NCI-H128 (cell line): ENCODE results near the gene DHRS9.

Experiments used
- DNase-seq: peaks from one replicate; lab custom pipeline; 2025; ENCODE audit not compliant: unreplicated experiment; lab: John Stamatoyannopoulos, UW

The DHRS9 gene

DNA sequence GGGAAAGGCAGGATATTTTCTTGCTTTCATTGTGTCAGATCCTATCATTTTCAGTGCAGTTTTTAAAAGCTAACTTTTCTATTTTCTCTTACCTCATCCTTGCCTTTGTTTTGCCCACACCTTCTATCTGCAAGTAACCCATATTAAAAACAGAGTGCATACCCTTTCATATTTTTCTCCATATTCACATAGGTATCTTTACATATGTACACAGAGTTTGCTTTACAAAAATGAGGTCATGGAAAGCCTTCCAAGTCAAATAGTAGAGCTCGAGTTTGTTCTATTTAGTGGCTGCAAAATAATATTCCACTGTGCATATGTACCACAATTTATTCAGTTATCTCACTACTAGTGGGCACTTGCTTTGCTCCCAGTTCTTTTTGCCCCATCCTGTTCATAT is 3.9 kb upstream of the DHRS9 start:
- no peak for DNase-seq

DNA sequence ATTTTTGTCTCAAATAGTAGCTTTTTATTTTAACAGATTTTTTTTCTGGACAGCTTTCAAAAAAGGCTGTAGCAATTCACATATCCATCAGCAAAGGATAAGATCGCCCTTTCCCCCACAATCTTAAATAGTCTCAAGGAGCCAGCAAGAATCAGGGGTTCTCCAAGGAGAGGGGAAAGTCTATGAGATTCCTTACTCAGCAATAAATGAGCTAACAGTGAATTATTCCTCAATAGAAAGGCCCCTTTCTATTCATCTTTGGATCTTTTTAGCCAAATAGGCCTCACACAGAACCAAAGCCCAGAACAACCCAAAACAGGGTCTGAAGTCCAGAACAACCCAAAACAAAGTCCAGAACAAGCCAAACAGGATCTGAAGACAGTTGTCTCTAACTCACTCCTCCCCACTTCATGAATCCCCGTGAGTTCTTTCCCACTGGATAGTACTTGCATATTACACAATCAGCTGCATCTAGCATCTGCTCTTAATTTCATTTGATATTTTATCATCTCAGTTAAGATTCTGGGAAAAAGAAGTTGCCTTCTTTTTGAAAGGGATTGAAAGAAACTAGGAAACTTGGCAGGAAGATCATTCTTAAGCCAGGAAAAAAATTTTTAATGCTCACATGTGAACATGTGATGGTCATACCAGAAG is 3.4 kb upstream of the DHRS9 start:
- DNase-seq: no peak

GRCh38 chr2:169066897-169067296 is 2.5 kb upstream of the DHRS9 start:
- no peak for DNase-seq

GRCh38 chr2:169069833-169070232 is 470 bp downstream of the DHRS9 start:
- no peak for DNase-seq

- no peak for DNase-seq
Measured at GRCh38 chr2:169071455-169071854, 2.1 kb downstream of the DHRS9 start.

DNA sequence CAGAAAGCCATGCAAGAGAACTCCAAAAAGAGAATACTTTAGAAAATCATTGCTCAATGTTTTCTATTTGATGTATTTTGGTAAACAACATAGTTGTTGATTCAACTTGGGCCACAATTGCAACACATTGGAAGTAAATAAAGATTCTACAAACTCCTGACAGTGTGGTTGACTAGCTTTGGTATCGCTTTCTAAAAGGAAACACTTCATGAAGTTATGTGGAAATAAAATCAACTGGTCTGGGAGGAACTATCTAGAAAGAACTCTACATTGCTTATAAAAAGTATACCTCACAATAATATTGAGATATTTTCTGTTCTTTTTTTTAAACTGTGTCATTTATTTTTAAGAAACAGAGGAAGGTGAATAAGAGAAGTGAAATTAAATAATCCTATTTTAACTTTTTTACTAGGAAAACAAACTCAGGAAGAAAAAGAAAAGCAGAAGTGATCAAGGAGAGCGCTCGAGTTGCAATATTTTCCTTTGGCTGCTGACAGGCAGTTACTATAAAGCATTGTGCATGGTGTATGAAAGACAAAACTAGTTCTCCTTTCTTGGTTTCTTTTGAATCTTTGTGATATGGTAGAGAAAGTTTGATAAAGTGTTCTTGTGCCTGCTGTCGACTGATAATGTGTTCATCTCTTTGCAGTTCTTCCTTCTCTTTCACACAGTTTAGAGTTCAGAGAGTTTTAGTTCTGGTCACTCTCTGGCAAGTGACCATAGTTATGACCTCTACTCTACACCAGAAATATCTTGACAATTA is 3.0 kb downstream of the DHRS9 start:
- no peak for DNase-seq

DNA sequence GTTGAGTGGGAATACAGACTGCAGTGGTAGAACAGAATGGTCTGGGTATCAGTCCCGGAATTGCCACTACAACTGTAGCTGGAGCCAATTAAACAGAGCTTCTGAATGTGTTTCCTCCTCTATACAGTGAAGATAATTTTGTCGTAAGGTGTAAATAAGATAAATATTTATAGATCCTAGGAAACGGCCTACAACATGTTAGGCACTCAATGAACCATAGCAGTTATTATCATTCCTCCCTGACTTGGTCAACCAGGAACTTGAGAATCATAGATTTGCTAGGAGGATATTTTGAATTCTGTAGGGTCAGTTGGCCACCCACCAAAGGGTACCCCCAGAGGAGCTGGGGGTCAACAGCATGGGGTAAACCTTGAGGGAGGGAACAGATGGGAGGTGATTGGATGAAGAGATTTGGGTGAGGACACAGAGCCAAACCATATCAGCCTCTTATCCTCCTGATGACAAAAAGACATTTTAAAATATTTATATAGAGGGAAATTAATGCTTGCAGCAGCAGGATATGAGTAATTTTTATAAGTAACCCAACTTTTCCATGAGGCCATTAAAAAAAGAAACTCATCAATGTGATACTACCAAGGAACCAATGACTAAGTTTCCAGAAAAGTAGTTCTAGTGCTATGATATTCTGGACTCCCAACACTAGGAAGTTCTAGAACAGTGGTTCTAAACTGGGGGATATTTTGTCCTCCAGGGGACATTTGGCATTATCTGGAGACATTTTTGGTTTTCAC is 4.0 kb downstream of the DHRS9 start:
- DNase-seq: no peak

GRCh38 chr2:169073963-169074751 is 4.8 kb downstream of the DHRS9 start:
- DNase-seq: no peak

- no peak for DNase-seq
Measured at GRCh38 chr2:169077674-169078240, 8.4 kb downstream of the DHRS9 start.

GRCh38 chr2:169080250-169081069 is 11.1 kb downstream of the DHRS9 start:
- no peak for DNase-seq

DNA sequence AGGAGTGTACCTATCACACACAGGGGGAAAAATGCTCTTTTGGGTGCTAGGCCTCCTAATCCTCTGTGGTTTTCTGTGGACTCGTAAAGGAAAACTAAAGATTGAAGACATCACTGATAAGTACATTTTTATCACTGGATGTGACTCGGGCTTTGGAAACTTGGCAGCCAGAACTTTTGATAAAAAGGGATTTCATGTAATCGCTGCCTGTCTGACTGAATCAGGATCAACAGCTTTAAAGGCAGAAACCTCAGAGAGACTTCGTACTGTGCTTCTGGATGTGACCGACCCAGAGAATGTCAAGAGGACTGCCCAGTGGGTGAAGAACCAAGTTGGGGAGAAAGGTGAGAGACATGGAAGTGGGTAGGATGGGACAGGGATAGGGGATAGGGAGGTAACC is 12.2 kb downstream of the DHRS9 start:
- no peak for DNase-seq

DNA sequence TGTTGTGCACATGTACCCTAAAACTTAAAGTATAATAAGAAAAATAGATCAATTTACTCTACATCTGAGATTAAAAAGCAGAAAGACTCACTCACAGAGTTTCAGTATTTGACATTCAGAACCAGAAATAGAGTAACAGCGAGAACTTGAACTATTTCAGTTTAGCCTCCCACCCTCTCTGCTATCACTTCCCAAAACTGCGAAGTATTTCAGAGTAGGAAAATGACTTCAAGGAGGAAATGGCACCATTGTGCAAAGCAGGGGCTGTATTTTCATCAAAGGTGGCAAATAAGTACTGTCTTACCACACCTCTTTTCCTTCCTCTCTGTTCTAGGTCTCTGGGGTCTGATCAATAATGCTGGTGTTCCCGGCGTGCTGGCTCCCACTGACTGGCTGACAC is 13.6 kb downstream of the DHRS9 start:
- DNase-seq: no peak

DNA sequence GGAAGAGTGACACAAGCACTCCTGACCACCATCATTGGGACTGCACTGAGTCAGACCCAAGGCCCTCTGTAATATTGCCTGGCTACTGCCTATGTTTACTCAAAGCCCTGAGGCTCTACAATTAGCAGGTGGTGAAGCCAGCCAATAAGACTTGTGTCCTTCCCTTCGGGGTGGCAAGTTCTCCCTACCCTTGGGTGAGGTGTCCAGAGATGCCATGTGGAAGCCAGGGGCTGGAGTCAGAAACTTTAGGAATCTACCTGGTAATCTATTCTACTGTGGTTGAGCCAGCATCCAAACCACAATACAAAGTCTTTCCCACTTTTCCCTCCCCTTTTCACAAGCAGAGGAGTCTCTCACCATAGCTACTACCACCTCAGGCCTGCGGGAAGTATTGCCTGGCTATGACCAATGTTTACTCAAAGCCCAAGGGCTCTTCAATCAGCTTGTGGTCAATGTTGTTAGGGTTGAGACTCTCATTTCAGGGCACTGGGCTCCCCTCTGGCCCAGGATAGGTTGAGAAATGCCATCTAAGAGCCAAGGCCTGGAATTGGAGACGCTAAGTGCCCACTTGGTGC is 17.6 kb downstream of the DHRS9 start:
- no peak for DNase-seq

DNA sequence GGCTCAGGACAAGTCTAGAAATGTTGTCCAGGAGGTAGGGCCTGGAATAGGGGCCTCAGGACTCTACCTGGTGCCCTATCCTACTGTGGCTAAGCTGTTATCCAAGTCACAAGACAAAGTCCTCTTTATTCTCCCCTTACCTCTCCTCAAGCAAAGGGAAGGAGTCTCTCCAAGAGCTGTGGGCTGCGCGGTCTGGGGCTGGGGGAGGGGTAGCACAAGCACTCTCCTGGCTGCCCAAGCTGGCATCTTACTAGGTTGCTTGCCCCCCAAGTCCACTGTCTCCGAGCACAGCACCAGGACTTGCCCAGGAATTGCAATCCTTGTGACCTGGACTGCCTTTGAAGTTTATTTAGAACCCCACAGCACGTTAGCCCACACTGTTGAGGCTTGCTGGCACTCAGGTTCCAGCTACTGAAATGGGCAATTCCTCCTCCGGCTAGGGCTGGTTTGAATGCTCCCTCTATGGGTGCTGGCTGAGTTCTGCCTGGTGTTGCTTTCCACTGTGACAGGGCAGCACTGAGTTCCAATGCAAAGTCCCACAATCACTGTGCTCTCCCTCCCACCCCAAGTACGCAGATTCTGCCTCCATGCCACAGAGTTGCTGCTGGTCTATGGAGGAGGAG is 18.5 kb downstream of the DHRS9 start:
- no peak for DNase-seq

DNA sequence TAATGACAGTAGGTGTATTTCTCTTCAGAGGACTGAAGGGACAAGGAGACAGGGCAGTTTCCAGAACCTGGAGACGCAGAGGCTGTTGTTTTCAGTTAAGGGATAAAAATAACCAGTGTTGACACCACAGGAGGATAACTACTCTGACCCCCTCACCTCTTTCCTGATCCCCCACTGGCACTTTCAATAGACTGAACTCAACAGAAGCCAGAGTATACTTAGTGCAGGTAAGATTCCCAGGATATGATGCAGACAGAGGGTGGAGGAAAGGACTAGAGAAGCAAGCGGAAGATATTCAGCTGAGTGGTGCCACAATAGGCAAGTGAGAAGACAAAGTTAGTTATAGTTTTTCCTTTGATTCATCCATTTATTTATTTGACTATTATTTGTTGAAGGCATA is 19.8 kb downstream of the DHRS9 start:
- DNase-seq: no peak

DNA sequence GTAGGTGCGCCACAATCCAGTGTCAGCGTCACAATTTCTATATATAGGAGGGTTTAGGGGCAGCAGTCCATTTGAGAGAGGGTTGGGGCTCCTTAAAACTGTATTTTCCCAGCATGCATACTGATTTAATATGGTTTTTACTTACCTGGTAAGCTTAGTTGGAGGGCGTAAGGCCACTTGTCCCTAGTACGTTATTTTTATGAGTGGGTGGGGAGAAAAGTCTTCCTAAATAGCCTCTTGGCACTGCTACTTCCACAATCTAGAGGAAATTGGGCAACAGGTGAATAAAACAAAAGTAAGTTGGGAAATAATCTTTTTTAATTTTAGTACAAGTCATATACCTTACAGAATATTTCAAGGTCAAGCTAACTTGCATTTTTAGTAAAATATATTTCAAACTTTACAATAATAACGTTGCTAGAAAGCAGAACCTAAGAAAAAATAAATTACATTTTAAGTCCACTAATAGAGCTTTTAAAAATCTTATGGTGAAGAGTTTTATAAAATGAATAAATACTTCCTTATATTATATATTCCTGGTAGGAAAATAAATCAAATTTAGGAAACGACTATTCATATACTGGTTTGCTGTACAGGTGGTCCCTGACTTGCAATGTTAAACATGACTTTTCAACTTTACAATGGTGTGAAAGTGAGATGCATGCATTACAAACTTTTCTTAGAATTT is 20.9 kb downstream of the DHRS9 start:
- no peak for DNase-seq

GRCh38 chr2:169091256-169091655 is 21.9 kb downstream of the DHRS9 start:
- DNase-seq: no peak

- no peak for DNase-seq
Measured at GRCh38 chr2:169091761-169092519, 22.6 kb downstream of the DHRS9 start.
